Measurements from ENCODE around the gene KCNQ4.
A peak's percentile ranks its signal among the peaks of the same experiment; 100 is the strongest.

The KCNQ4 gene

DNA sequence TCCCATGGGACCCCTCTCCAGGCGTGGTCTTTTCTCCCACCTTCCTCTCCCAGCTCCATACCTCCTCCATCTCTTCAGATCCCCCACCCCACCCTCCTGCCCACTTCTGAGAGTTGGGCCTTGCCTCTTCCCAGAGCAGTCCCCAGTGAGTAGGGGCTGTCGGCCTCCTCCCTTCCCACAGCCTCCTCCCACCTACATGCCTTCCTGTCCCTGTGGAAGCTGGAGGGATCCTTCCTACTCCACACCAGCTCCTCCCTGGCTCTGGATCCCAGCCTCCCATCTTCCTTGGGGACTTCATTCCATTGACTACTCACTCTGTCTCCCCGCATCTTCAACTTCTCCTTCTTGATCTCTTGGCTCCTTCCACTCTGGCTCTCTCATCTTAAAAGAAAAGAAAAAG is 24.9 kb downstream of the KCNQ4 start:
- no peak overlapping the region for H3K4me3 ChIP-seq (replicated peaks in 1 of 2; ENCODE audit: low read depth in 2 of 2, low read length in 2 of 2)
- DNase-seq (ENCODE audit: low read depth in 2 of 2), result no peak
- TF ChIP-seq, protein P1, sequence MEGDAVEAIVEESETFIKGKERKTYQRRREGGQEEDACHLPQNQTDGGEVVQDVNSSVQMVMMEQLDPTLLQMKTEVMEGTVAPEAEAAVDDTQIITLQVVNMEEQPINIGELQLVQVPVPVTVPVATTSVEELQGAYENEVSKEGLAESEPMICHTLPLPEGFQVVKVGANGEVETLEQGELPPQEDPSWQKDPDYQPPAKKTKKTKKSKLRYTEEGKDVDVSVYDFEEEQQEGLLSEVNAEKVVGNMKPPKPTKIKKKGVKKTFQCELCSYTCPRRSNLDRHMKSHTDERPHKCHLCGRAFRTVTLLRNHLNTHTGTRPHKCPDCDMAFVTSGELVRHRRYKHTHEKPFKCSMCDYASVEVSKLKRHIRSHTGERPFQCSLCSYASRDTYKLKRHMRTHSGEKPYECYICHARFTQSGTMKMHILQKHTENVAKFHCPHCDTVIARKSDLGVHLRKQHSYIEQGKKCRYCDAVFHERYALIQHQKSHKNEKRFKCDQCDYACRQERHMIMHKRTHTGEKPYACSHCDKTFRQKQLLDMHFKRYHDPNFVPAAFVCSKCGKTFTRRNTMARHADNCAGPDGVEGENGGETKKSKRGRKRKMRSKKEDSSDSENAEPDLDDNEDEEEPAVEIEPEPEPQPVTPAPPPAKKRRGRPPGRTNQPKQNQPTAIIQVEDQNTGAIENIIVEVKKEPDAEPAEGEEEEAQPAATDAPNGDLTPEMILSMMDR (IDR thresholded peaks at IDR 0.05; ENCODE audit: low read depth, low read length), result no peak

DNA sequence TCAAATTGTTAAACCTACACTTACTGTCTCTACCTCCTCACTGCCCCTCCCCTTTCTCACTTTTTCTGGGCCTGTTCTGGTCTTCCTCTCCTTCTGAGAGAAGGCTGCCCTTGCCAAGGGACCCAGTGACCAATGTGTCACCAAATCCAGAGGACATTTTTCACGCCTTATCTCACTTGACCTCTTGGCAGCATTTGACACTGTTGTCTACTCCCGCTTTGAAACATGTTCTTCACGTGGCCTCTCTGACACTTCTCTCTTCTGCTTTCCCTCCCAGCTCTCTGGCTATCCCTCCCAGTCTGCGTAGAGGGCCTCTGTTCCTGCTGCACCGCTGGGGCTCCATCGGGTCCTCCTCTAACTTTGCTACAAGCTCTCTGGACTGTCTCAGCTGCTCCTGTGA is 25.3 kb downstream of the KCNQ4 start:
- H3K4me3 ChIP-seq (replicated peaks in 1 of 2; ENCODE audit: low read depth in 2 of 2, low read length in 2 of 2), result no peak overlapping the region
- no peak for DNase-seq (ENCODE audit: low read depth in 2 of 2)
- TF ChIP-seq, protein P1 (IDR thresholded peaks at IDR 0.05; ENCODE audit: low read depth, low read length), result no peak

DNA sequence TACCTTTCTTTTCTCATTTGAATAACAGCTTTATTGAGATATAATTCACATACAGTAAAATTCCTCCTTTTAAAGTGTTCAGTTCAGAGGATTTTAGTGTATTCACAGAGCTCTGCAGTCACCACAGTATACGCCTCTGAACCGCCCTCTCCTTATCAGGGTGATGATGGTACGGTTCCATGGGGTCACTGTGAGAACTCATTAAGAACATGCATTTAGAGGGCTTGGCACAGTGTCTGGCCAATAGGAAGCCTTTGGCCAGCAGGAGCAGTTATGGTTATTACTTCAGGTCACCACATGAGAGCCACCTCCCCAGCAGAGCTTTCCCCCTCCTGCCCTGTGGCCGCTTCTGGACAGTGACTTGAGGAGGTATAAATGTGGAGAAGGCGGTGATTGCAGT is 27.3 kb downstream of the KCNQ4 start:
- H3K4me3 ChIP-seq (replicated peaks in 1 of 2; ENCODE audit: low read depth in 2 of 2, low read length in 2 of 2), result no peak overlapping the region
- no peak for DNase-seq (ENCODE audit: low read depth in 2 of 2)
- TF ChIP-seq, protein P1 (IDR thresholded peaks at IDR 0.05; ENCODE audit: low read depth, low read length), result no peak

DNA sequence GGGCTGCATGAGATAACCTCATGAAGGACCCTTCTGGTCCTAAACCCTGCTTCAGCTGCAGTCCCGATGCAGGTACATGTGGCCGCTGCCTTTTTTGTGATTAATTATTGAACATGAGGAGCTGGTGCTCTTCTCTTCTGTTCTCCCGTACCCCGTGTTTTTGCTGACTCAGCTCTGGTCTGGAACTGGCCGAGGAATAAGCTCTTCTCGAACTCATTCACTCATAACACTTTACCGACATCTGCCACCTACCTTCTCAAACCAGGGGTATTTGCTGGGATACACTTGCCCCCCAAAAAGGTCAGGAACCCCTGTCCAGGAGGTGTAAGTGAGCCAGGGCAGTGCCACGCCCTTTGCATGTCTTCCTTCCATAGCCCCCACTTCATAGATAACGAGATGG is 31.8 kb downstream of the KCNQ4 start:
- H3K4me3 ChIP-seq (replicated peaks in 1 of 2; ENCODE audit: low read depth in 2 of 2, low read length in 2 of 2), result no peak overlapping the region
- DNase-seq (ENCODE audit: low read depth in 2 of 2), result no peak
- TF ChIP-seq, protein P1 (IDR thresholded peaks at IDR 0.05; ENCODE audit: low read depth, low read length), result no peak

DNA sequence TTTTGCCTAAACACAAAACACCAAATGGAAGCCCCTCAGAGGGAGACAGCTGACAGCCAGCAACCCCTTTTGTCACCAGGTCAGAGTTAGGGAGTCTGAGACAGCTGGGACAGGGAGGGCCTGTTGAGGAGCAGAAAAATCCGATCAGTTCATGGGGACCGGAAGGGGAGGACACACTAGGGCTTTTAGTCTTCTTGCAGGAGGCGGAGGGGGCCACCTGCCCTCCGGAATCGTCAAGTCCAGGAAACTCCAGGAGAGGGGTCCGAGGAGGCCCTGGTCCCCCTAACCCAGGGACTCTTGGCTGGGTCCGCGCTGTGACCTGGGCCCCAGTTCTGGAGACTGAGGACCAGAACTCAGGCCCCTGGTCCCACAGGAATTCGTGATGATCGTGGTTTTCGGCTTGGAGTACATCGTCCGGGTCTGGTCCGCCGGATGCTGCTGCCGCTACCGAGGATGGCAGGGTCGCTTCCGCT is 34.2 kb downstream of the KCNQ4 start:
- TF ChIP-seq, protein P1 (IDR thresholded peaks at IDR 0.05; ENCODE audit: low read depth, low read length), result no peak
- no peak for DNase-seq (ENCODE audit: low read depth in 2 of 2)
- no peak overlapping the region for H3K4me3 ChIP-seq (replicated peaks in 1 of 2; ENCODE audit: low read depth in 2 of 2, low read length in 2 of 2)

DNA sequence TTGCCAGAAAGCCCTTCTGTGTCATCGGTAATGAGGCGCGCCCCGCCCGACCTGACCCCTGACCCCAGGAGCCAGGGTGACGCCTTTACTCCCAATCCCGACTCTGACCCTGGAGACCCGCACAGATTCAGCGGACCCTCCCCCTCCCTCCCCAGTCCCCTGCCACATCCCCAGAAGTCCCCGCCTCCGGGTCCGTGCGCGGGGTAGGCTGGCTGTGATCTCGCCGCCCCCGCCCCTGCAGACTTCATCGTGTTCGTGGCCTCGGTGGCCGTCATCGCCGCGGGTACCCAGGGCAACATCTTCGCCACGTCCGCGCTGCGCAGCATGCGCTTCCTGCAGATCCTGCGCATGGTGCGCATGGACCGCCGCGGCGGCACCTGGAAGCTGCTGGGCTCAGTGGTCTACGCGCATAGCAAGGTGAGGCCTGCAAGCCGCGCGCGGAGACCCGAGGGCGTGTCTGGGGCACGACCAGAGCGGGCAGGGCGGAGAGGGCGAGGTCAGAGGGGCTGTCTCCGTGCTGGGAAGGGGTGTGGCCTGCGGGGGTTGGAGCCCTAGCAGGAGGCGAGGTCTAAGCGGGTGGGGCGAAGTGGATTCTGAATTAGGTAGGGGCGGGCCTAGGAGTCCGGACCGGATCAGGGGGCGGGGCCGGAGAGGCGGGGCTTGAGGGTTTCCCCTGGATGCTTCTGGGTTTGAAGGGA is 34.8 kb downstream of the KCNQ4 start:
- H3K4me3 ChIP-seq (replicated peaks in 1 of 2; ENCODE audit: low read depth in 2 of 2, low read length in 2 of 2), result peak overlapping the region; percentile 35 to 42
- TF ChIP-seq, protein P1 (IDR thresholded peaks at IDR 0.05; ENCODE audit: low read depth, low read length), result no peak

DNA sequence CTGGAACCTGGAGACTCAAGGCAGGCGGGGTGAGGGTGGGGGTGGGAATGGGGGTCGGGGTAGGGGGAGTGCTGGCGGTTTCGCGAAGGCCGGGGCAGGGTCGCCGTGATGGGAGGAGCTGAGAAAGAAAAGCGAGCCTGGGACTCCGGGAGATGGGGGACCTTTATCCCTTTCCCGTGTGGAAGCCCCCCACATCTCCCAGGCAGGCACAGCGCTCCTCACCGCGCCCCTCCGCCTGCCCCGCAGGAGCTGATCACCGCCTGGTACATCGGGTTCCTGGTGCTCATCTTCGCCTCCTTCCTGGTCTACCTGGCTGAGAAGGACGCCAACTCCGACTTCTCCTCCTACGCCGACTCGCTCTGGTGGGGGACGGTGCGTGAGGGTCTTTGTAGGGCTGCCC is 35.5 kb downstream of the KCNQ4 start:
- DNase-seq (ENCODE audit: low read depth in 2 of 2), result no peak
- H3K4me3 ChIP-seq (replicated peaks in 1 of 2; ENCODE audit: low read depth in 2 of 2, low read length in 2 of 2), result no peak overlapping the region
- TF ChIP-seq, protein P1 (IDR thresholded peaks at IDR 0.05; ENCODE audit: low read depth, low read length), result no peak

More for the DNA sequence above, 34.8 kb downstream of the KCNQ4 start:
- DNase-seq (ENCODE audit: low read depth in 2 of 2), result peak; percentile 17 to 38

Data from cardiac fibroblast (primary cell).